Measurements from ENCODE around the gene ATP12A.
A peak's percentile ranks its signal among the peaks of the same experiment; 100 is the strongest.

ATP12A gene

DNA sequence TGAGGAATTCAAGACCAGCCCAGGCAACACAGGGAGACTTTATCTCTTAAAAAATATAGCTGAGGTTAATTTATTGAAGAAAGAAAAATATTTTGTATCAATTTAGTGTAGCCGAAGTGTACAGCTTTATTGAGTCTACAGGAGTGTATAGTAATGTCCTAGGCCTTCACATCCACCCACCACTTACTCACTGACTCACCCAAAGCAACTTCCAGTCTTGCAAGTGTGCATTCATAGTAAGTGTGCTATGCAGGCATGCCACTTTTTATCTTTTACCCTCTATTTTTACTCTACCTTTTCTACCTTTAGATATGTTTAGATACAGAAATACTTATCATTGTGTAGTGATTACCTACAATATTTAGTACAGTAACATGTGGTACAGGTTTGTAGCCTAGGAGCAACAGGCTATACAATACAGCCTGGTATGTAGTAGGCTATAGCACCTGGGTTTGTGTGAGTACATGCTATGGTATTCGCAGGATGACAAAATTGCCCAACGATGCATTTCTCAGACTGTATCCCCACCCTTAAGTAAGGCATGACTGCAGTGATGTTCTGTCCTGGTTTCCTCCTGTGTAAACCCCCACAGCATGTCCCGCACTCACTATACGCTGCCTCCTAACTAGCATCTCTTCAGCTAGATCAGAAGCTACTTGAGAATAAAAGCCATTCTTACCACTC is 15.3 kb upstream of the ATP12A start:
- DNase-seq = no peak

DNA sequence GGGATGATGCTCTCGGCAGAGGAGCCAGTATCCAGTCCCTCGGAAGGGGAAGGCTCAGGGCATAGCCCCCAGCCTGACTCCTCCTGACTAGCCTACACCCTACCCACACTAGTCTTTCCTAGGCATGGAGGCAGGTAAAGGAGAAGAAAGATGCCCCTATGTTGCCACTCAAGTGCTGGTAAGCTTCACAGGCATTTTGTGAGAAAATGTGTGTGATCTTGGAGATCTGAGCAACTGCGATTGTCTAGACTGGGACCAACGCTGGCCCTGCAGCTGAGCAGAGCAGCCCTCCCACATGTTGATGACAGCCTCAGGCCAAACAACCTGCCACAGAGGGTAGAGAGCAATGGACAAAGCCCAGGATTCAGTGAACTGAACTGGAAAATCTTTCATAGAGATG is 11.7 kb upstream of the ATP12A start:
- DNase-seq = no peak

DNA sequence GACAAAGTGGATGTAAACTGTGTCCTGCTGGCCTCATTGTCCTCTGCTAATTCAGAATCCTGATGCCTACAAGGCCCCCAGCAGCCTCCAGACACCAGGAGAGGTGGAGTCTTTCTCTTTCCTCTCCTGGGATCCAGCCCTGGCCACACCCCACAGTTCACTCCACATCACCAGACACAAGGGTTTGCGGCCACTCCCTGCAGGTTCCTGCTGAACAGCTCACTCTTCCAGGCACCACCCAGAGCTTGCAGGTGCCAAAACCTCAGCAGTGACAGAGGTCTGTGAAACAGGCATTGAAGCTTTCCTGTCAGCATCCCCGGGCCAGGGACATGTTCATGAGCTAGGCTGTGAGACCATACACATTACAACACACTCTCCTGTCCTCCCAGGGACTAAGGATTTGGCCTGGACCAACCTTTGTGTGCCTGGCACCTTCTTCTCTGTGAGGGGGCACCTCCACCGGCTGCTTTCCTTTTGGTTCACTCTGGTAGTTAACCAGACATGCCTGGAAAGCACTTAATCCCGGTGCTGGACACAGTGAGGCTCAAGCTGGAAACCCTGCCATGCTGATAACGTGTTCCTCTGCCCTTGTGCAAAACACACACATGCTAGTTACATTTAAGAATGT is 11.1 kb upstream of the ATP12A start:
- no peak for DNase-seq

DNA sequence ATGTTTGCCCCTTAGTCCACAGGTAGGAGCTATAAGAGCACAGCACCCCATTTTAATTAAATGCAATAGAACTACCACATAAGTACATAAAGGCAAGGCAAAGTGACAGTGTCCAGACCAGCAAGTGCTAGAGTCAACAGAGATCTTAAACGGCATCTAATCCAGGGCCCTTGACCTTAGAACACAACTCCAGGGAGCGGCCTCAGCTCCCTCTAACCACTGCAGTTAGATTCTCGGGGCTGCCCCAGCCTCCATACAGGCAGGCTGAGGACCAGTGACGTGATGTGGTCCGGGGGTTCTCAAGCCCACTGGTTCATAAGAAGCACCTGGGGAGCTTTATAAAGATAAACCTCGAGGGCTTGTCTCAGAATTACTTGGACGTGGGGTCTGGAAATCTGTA is 10.0 kb upstream of the ATP12A start:
- no peak for DNase-seq

DNA sequence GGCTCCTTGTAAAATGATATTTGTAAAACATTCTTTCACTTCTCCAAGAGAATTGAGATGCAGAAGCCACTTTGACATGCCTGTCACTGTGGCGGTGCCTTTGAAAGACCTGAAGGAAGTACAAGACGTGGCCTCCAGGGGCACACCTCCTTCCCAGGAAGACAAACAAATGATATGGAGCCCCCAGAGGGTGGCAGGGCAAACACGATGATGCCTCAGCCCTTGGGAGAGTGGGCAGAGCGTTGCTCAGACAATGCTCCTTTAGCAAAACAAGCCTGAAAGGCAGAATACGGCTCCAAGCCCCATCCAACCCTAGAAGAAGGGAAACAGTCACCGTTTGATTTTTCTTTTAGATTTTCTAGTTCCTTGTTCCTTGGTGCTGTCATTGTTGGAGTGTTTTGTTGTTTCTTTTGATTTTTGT is 9.2 kb upstream of the ATP12A start:
- DNase-seq = no peak

DNA sequence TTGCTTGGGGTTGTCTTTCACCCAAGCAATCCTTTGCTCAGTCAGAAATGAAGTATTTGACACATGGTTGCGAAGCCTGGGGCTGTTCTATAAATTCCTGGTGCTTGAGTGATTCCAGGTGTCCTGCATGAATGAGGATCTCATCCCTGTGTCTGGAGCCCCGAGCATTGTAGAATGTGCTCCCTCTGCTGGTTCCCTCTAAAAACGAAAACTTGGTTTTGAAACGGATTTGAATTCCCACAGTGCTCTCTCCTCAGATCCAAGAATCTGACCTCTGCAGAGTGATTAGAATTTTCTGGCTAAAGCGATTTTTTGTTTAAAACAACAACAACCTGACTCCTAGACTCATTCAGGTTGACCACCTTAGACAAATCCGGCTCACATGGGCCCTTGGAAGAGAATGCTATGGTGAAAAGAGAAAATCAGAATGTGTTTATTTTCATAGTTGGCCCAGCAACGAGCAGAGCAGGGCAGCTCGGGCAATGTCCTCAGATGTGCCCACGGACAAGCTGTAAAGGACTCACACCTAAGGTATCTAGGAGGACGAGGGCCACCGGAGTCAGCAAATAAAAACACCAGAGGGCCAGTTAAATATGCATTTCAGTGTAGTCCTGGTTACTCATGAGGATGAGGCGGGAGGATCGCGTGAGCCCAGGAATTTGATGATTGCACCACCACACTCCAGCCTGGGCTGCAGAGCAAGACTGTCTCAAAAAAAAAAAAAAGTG is 8.7 kb upstream of the ATP12A start:
- peak; percentile 42 for DNase-seq

DNA sequence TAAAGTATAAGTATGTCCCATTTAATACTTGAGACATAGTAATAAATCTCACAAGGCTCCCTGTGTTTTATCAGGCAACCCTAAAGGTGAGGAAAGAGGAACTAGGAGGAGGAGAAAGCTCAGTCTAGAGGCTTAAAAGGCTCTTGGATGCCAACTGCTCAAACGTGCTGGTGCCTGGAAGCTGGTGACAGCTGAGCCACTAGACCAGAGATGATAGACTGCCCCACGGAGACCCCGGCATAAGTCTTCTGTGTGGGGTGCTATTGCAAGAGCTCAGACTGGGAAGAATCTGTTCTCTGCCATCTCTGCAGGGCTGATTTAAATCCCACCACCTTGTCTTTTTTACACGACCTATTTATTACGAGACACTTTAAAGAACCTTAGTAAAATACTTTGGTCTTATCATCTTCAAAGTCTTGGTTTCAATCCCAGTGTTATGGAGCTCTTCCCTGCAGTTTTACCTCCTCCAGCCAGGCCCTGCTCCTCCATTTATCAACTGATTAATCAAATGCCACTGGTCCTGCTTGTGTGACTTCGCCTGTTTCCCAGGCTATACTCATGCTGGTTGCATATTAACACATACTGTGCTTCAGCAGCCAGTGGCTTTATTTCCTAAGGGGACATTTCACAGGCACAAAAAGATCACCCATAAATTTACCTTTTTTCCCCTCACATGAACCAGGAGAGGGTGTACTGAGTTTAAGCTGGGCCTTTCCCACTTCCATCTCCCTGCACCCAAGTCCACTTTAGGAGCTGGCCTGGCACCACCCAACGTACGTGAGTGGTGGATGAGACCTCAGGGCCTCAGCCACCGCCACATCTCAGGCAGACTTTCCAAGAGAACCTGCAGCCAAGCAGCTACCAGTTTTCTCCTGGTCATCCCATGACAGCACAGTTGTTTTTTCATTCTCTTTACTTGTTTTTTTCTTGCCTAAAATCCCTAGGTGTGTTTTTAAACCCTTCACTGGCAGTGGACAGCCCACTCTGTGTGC is 7.8 kb upstream of the ATP12A start:
- no peak for DNase-seq

DNA sequence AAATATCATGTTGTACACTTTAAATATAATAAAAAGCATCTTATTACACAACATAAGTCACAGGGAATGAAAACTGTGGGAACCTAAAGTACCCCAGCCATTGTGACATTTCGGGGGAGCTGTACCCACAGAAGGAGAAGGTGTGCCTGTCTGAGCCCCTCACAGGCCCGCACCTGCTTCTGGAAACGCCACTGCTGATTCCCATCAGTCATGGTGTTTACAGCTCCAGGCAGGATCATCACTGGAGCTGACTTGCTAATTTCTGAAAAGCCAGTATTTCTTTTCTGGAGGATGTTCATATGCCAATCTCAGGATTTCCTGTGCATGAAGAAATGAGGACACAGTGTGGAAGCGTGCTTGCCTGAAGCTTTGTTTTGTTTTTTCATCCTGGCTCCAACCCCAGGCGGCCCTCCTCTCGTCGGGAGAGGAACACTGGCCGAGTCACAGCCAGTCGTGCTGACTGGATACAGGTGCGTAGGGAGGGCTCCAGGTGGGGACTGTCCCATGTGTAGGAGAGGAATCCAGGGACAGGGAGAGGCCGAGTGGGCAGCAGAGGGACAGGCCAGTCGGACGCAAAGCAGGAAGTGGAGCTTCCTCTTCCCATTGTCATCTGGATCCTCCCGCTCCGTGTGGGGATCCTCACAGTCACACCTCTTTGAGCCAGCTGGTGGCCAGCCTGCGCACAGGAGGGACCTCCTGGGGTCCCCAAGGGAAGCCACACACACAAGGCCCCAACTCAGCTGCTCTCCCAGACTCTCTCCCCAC is 4.2 kb upstream of the ATP12A start:
- no peak for DNase-seq

DNA sequence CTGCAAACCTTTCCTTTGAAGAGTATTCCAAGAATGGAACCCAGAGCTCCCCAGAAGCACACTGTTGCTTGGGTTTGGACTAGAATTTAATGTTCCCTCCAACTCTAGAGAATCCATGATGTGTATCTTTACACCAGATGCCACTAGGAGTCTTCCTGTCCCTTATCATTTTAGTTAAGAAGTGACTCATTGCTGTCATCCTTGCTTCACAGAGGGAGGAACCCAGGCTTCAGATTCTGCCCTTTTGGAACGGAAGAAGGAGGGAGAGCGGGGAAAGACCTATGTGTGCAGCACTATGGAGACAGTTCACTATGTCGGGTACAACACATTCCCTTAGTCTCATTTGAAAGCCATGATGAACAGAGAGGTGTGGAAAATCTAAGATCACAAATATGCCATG is 2.1 kb upstream of the ATP12A start:
- no peak for DNase-seq

DNA sequence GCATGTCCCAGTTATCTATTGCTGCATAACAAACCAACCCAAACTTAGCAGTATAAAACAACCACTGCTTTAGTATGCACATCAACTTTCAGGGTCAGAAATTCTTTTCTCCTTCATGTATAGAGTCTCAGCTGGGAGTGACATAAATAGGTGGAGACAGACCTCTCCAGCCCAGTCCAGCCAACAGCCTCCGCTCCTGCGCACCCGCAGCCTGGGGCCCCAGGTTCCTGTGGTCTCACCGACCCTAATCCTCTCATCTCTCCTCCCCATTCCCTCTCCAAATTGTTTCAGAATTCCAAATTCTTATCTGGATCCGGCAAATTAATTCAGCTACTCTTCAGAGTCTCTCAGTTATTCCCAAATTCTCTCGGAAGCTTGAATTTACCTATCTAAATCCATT is 522 bp upstream of the ATP12A start:
- no peak for DNase-seq

DNA sequence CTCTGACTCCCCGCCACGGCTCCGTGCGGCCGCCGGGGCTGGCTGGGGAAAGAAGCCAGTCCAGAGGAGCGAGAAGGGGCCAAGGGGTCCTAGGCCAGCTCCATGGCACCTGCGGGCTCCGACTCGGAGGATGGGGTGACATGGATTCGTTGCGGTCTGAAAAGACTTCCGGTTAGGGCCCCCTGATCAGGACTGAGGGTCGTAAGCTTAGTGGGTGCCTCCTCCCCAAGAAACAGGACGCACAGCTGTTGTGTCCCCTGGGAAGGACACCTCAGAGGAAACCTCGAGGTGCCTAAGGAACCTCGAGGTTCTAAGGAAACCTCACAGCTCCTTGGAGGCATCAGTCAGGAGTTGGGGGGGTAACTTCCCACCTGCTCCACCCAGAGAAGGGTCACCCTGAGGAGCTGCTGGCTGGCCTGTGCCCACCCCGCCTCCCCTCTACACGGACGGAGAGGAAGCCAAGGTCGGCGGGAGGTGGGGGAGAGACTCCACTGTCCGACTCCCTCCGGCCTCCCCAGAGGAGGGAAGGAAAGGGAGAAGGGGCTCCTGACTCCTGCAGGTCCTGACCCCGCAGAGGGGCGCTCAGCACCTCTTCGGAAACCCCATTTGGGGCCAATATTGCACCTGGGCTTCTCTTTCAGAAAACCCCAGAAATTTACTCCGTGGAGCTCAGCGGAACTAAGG is 855 bp downstream of the ATP12A start:
- DNase-seq = no peak

DNA sequence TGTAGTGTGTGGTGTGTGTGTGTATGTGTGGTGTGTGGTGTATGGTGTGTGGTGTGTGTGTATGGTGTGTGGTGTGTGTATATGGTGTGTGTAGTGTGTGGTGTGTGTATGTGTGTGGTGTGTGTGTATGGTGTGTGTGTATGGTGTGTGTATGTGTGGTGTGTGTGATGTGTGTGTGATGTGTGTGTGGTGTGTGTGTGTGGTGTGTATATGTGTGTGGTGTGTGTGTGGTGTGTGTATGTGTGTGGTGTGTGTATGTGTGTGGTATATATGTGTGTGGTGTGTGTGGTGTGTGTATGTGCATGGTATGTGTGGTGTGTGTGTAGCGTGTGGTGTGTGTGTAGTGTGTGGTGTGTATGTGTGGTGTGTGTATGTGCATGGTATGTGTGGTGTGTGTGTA is 1.7 kb downstream of the ATP12A start:
- no peak for DNase-seq

DNA sequence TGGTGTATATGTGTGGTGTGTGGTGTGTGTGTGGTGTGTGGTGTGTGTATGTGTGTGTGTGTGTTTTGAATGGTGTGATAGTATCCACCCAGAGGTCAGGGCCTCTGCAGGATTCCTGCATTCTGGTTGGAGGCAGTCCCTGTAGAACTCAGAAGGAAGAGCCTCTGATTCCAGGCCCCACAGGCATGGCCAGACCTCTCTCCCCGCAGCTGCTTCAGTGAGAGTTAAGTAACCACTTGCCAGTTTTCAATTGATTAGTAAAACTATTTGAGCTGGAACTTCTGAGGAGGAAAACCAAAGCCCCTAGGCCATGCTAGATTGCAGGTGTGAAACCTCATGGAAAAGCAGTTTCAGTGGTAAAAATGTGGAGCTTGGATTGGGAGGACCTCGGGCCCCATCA is 2.1 kb downstream of the ATP12A start:
- DNase-seq = no peak

DNA sequence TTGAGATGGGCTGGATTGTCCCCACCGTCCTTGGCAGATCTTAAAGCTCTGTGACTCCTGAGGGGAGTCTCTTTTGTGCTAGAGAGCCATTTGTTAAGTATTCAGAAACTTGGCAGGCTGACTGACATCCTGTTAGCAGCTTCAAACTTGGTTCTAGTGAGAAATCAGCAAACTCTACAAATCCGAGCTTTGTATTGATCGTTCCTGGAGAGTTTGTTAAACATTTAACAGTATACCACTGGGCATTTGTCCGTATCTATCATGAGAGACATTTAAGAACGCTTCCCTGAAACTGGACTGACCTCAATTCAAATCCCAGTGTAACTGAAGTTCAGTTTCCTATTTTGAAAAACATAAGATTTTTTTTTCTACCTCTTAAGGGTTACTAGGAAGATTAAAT is 3.1 kb downstream of the ATP12A start:
- no peak for DNase-seq

DNA sequence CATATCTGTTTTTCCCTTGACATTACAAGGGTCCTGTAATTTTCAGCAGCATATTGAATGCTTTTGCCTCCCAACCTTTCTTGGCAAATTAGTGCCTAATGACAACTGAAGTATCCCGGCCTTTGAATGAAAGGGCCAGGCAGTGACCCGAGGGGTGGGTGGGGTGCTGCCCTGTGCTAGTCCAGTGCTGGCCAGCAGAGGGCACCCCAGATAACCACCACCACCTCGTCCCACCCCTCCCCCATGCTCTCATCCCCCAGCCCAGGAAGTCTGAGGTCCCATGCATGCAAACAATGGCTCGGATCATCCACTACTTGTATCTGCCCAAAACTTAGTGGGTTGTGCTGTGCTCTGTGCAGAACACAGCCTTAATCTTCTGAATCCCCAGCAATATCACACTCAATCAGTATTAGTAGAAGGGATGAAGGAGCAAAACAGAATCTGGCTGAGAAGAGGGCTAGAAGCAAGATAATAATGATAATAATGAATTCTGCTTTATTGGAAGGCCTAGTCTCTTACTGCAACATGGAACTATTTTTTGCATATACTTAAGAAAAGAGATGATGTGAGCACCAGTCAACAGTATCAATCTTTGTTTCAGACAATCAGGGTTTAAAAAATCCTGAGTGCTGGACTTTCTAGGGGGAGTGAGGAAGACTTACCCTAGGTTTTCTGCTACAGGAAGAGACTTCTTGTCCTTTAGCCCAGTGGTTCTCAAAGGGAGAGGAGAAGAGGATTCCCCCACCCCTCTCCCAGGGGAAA is 3.8 kb downstream of the ATP12A start:
- DNase-seq = peak; percentile 63

DNA sequence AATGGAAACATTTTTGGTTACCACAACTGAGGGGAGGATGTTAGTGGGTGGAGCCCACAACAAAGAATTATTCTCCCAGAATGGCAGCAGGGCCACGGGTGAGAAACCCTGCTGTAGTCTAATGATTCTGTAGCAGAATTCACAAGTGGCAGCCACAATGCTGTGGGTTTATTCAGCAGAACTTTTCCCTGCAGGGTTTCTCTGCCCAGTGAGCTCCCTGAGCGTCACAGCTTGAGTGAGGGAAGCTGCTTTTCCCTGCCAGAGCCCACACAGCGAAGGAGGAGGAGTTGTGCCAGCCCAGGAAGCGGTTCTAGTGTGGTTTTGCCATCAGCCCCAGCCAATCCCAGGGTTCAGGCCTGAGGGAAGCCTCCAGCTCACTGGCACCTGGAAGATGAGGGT is 4.4 kb downstream of the ATP12A start:
- peak; percentile 35 for DNase-seq

DNA sequence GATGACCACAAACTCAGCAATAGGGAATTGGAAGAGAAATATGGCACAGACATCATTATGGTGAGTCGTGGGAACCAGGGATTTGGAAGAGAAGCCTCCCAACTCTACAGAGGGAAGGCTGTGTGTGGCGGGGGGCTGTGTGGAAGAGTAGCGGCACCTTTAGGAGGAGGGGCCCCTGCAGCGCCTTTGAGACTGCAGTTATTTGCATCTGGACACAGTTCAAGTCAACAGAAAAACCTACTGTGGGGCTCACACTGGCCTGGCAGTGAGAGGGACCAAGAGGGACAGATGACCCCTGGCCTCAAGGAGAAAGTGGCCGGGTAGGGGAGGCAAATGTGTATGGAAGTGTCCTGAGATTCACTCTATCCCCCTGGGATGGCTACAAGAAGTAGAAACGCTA is 5.1 kb downstream of the ATP12A start:
- DNase-seq = no peak

DNA sequence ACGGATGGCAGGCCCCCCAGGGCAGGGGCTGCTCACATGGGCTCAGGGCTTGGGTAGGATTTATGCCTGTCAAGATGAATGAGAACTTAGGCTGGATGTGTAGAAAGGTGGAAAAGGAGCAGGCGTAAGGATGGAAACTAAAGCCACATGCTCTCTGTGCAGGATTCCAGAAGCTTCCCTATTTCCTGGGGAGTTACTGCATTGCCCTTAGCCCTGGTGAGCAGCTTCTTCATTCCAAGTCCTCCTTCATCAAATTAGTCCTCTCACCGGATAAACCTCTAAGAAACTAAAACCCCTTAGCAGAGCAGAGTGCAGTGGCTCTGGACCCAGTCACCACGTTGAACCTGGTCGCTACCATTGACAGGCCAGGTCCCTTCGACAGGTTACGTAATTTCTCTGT is 7.4 kb downstream of the ATP12A start:
- DNase-seq = no peak

DNA sequence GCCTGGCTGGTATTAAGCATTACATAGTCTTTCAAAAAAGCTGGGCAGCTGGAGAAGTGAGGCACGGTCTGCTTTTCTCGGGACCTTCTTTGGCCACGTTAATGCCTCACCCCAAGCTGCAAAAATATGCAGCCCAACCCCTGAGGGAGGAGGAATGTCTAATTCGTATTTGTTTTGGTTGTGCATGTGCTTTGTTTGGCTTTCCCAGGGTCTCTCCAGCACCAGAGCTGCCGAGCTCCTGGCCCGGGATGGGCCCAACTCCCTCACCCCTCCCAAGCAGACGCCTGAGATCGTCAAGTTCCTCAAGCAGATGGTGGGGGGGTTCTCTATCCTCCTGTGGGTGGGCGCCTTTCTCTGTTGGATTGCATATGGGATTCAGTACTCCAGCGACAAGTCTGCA is 7.9 kb downstream of the ATP12A start:
- DNase-seq = no peak

DNA sequence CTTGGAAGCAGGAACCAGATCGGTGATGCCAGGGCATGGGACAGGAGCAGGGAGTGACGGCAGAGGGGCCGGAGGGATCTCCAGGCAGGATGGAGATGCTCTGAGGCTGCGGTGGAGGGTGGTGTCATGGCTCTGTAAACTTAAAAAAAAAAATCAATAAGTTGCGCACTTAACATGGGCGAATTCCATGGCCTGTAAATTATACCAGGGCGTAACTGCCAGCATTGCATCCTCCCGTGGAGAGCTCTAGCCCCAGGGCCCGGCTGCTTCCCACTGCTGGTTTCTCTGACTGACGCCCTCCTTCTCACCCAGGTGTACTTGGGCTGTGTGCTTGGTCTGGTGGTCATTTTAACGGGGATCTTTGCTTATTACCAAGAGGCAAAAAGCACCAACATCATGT is 8.7 kb downstream of the ATP12A start:
- no peak for DNase-seq

DNA sequence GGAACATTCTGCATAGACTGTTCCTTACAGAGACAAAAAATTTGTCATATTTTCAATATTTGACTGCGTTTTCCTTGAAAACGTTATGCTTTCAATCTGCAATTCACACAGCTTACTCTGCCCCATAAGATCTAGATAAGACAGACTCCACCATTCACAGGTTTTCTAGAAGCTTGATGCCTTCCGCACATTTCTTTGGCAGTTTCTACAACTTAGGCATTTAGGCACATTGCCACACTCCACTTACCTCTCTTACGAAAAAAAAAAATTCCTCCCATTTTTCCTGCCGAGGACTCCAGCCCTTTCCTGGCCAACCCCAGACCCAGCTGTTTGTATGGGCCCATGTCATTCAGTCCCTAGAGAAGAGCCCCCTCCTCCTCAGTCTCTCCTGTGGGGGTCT is 11.2 kb downstream of the ATP12A start:
- DNase-seq = no peak
